ENCODE data around the gene MTPN.

Gene MTPN

GRCh38 chr7:135898226-135898625 lies 78.9 kb downstream of the MTPN start:
- TF ChIP-seq CTCF (IDR thresholded peaks at IDR 0.05; ENCODE audit: control extremely low read depth, extremely low read depth, low read depth, missing control alignments) = no peak
- ChIA-PET POLR2A (no interaction called here), CTCF (interaction anchor here (1.5 kb wide), 1 partner anchor 14 kb away, joined by 3 read pairs; no protein-coding TSS in a partner anchor)
- DNase-seq (ENCODE audit: extremely low spot score) = no peak

DNA sequence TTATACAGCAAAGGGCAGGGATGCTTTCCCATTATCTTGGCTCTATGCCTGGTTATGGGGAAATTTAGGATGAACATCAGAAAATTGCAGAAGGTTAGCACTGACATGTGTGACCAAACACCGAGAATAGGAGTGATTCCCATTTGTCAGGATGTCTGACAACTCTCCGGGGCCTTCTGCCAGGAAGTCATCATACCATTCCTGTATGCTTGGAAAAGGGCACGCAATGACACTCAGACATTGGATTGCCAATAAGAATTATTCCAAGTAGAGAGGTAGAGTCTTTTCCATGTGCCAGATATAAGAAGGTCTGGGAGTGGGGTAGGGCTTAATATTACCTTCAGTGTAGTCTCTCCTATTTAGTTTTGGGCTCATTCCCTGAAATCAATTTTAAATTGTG lies 82.3 kb downstream of the MTPN start:
- TF ChIP-seq CTCF (IDR thresholded peaks at IDR 0.05; ENCODE audit: control extremely low read depth, extremely low read depth, low read depth, missing control alignments) = no peak
- ChIA-PET CTCF (interaction anchor here (1.1 to 1.3 kb wide), 2 partner anchors 11 to 12 kb away, joined by 3 to 4 read pairs; no protein-coding TSS in a partner anchor), POLR2A (no interaction called here)
- DNase-seq (ENCODE audit: extremely low spot score) = no peak

DNA sequence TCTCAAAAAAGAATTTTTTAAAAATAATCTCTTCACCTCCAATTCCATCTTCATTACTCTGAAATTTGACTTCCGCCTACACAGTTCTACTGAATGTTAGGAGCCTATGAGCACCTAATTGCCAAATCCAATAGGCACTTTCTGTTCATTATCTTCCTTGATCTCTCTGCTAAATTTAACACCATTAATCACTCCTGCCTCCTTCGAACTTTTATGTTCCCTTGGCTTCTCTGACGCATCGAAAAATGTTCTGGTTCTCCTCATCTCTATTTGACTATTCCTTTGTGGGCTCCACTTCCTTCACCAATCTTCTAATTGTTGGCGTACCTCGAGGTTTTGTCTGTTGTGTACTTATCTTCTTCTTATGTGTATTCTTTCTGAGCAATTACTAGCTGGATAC lies 87.3 kb downstream of the MTPN start:
- no peak for DNase-seq (ENCODE audit: extremely low spot score)
- POLR2A ChIA-PET = no interaction called here
- no peak for TF ChIP-seq CTCF (IDR thresholded peaks at IDR 0.05; ENCODE audit: control extremely low read depth, extremely low read depth, low read depth, missing control alignments)
- CTCF ChIA-PET = no interaction called here

DNA sequence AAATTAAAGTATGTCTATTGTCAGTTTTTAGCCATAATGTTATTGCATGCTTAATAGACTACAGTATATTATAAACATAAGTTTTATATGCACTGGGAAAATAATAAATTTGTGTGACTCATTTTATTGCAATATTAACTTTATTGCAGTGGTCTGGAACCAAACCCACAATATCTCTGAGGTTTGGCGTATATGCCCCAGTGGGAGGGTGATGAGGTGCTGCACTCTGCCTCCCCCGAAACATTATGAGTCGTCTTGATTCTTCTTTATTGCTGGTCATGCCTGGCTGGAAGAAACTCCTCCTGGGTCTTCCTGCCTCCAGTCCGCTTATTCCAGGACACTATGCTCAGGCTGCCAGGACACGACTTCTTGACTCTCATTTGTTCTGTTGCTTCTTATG lies 88.4 kb downstream of the MTPN start:
- ChIA-PET POLR2A (no interaction called here), CTCF (no interaction called here)
- no peak for TF ChIP-seq CTCF (IDR thresholded peaks at IDR 0.05; ENCODE audit: control extremely low read depth, extremely low read depth, low read depth, missing control alignments)
- DNase-seq (ENCODE audit: extremely low spot score) = no peak

DNA sequence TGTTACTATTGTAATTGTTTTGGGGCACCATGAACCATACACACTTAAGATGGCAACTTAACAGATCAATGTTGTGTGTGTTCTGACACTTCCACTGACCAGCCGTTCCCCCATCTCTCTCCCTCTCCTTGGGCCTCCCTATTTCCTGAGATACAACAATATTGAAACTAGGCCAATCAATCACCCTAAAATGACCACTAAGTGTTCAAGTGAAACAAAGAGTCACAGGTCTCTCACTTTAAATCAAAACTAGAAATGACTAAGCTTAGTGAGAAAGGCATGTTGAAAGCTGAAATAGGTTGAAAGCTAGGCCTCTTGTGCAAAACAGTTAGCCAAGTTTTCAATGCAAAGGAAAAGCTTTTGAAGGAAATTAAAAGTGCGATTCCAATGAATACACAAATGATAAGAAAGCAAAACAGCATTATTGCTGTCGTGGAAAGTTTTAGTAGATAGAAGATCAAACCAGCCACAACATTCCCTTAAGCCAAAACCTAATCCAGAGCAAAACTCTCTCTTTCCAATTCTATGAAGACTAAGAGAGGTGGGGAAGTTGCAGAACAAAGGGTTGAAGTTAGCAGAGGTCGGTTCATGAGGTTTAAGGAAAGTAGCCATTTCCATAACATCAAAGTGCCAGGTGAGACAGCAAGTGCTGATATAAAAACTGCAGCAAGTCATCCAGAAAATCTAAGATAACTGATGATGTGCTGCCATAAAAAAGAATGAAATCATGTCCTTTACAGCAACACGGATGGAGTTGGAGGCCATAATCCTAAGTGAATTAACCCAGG lies 90.6 kb downstream of the MTPN start:
- no peak for TF ChIP-seq CTCF (IDR thresholded peaks at IDR 0.05; ENCODE audit: control extremely low read depth, extremely low read depth, low read depth, missing control alignments)
- ChIA-PET POLR2A (no interaction called here), CTCF (no interaction called here)
- DNase-seq (ENCODE audit: extremely low spot score) = no peak

DNA sequence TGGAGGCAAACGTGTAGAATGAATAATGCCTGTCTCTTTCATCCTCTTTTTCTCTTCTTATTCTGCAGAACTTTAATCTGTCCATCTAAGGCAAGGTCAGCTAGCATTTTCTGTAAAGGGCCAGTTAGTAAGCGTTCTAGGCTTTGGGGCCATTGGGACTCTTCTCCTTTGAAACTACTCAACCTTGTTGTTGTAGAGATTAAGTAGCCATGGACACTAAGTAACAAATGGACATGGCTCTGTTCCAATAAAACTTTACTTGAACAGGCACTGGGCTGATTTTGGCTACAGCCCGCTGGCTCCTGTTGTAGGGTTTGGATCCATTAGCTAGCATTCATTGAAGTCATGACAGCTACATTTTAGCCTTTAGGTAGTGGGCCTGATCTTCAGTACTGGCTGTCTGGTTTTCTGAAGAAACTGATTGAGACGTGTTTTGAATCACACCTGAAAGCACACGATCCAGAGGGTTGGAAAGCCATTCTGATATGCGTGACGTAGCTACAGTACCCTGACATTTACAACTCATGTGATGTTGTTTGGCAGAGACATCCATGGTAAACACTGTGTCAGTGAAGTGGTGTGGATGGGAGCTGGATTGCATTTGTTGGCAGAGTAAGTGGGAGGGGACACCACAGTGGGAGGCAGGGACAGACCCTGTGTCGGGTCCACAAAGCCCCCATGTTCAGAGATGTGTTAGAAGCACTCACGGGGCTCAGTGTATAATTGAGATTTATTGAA lies 92.5 kb downstream of the MTPN start:
- ChIA-PET POLR2A (no interaction called here), CTCF (interaction anchor here (0.7 kb wide), 1 partner anchor 14 kb away, joined by 3 read pairs; no protein-coding TSS in a partner anchor)
- no peak for DNase-seq (ENCODE audit: extremely low spot score)
- no peak for TF ChIP-seq CTCF (IDR thresholded peaks at IDR 0.05; ENCODE audit: control extremely low read depth, extremely low read depth, low read depth, missing control alignments)
